ENCODE results near the gene DIP2C. TPM values are rescaled to one million over a fixed set of nuclear protein-coding genes. Genes with fewer than 3 reads are reported as not detected.
"Not testable (repeated sequence)": the region's sequence is repeated elsewhere in the genome, so short reads cannot be mapped to it uniquely, and the experiment has no call there.

The DIP2C gene
- total RNA-seq, 1 donor: 1.7 TPM

DNA sequence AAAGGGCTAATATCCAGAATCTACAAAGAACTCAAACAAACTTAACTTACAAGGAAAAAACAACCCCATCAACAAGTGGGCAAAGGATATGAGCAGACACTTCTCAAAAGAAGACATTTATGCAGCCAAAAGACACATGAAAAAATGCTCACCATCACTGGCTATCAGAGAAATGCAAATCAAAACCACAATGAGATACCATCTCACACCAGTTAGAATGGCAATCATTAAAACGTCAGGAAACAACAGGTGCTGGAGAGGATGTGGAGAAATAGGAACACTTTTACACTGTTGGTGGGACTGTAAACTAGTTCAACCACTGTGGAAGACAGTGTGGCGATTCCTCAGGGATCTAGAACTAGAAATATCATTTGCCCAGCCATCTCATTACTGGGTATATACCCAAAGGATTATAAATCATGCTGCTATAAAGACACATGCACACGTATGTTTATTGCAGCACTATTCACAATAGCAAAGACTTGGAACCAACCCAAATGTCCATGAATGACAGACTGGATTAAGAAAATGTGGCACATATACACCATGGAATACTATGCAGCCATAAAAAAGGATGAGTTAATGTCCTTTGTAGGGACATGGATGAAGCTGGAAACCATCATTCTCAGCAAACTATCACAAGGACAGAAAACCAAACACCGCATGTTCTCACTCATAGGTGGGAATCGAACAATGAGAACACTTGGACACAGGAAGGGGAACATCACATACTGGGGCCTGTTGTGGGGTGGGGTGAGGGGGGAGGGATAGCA lies 423.5 kb downstream of the DIP2C start:
- not testable (repeated sequence) for H3K4me1 ChIP-seq (ENCODE audit: insufficient read depth, low read length); H3K4me3 ChIP-seq (ENCODE audit: low read length); H3K27me3 ChIP-seq (ENCODE audit: insufficient read depth, low read length); H3K9me3 ChIP-seq (ENCODE audit: low read depth, low read length)

DNA sequence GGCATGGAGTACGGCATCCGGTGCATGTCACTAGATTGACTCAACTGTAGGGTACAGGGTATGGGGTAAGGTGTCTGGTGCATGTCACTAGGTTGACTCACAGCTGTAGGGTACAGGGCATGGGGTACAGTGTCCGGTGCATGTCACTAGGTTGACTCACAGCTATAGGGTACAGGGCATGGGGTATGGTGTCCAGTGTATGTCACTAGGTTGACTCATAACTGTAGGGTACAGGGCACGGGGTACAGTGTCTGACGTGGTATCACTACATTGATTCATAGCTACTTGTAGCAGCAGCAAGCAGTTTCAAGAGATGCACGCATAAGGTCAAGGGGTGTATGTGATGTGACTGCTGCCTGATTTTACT lies 424.4 kb downstream of the DIP2C start:
- not testable (repeated sequence) for H3K27me3 ChIP-seq (ENCODE audit: insufficient read depth, low read length); H3K9me3 ChIP-seq (ENCODE audit: low read depth, low read length); H3K4me3 ChIP-seq (ENCODE audit: low read length); H3K4me1 ChIP-seq (ENCODE audit: insufficient read depth, low read length)

DNA sequence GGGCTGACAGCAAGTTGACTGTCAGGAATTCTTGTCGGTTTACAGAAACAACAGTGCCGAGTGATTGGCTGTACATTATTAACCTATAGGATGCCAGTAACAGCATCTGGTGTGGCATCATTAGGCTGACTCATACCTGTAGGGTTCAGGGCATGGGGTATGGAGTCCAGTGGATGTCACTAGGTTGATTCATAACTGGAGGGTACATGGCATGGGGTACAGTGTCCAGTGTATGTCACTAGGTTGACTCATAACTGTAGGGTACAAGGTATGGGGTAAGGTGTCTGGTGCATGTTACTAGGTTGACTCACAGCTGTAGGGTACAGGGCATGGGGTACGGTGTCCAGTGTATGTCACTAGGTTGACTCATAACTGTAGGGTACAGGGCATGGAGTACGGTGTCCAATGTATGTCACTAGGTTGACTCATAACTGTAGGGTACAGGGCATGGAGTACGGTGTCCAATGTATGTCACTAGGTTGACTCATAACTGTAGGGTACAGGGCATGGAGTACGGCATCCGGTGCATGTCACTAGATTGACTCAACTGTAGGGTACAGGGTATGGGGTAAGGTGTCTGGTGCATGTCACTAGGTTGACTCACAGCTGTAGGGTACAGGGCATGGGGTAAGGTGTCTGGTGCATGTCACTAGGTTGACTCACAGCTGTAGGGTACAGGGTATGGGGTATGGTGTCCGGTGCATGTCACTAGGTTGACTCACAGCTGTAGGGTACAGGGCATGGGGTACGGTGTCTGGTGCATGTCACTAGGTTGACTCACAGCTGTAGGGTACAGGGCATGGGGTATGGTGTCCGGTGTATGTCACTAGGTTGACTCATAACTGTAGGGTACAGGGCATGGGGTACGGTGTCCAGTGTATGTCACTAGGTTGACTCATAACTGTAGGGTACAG lies 425.1 kb downstream of the DIP2C start:
- not testable (repeated sequence) for H3K9me3 ChIP-seq (ENCODE audit: low read depth, low read length); H3K4me3 ChIP-seq (ENCODE audit: low read length); H3K27me3 ChIP-seq (ENCODE audit: insufficient read depth, low read length); H3K4me1 ChIP-seq (ENCODE audit: insufficient read depth, low read length)

DNA sequence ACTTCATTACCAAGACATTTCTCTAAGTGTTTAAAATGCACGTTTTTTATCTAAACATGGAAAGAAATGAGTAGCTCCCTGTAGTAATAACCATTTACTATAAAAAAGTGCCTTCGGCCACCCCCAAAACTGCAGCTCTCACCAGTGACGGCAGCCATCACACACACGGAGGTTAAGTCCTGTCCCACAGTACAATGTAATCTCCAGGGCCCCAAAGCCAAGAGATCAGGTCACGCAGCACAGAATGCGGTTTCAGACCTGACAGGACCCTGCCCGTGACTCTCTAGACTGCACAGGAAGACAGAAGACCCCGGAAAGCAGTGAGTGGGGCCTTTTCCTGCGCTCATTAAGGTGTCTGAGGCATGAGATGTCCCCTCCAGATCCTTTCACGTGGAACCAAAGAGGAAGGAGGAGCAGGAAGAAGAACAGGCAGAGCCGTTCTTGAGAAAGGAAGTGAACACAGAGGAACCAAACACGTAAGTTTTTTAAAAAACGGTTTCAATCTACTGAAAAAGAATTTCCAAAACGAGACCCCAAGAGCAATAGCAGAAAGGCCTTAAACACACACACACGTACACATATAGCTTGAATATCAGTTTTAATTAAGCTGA lies 428.5 kb downstream of the DIP2C start:
- H3K9me3 ChIP-seq (ENCODE audit: low read depth, low read length): no peaks in the 10 kb centered on the region
- H3K27me3 ChIP-seq (ENCODE audit: insufficient read depth, low read length): no peaks in the 10 kb centered on the region
- no peak overlapping the region for H3K4me3 ChIP-seq (ENCODE audit: low read length)
- peaks cover 7% of the 10 kb centered on the region for H3K4me1 ChIP-seq (ENCODE audit: insufficient read depth, low read length)

DNA sequence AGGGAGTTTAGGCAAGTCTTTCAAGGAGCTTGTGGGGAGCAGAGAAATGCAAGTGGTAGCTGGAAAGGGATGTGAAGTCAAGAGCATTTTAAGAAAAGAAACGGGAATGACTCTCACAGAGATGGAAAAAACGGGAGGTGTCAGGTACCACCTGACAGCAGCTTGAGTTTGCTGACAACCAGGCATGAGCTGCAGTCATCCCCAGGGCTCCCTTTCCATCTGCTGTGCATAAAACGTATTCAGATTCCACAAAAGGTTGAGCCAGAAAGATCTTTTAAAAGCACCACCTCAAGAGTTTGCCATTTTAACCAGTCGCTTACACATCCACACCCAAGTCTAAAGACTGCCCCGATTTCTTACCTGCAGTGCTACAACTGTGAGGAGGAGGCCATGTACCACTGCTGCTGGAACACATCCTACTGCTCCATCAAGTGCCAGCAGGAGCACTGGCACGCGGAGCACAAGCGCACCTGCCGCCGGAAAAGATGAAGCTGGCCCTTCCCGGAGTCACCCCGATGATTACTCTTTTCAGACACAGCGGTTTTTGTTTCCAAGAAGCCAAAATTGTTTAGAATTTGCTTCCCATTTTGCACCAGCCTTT lies 437.4 kb downstream of the DIP2C start:
- no peaks in the 10 kb centered on the region for H3K9me3 ChIP-seq (ENCODE audit: low read depth, low read length)
- H3K4me1 ChIP-seq (ENCODE audit: insufficient read depth, low read length): no peaks in the 10 kb centered on the region
- no peak overlapping the region for H3K4me3 ChIP-seq (ENCODE audit: low read length)
- no peaks in the 10 kb centered on the region for H3K27me3 ChIP-seq (ENCODE audit: insufficient read depth, low read length)

DNA sequence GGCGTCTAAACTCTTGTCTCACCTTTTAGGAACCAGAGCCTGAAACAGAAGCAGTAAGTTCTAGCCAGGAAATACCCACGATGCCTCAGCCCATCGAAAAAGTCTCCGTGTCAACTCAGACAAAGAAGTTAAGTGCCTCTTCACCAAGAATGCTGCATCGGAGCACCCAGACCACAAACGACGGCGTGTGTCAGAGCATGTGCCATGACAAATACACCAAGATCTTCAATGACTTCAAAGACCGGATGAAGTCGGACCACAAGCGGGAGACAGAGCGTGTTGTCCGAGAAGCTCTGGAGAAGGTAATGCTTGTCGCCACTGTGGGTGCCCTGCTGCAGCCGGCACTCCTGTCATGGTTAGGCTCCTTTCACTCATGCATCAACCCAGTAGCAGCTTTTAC lies 441.2 kb downstream of the DIP2C start:
- Histone ChIP-seq H3K4me1 (ENCODE audit: insufficient read depth, low read length) (no peaks in the 10 kb centered on the region), H3K4me3 (ENCODE audit: low read length) (no peak overlapping the region), H3K9me3 (ENCODE audit: low read depth, low read length) (no peaks in the 10 kb centered on the region), H3K27me3 (ENCODE audit: insufficient read depth, low read length) (no peaks in the 10 kb centered on the region)

DNA sequence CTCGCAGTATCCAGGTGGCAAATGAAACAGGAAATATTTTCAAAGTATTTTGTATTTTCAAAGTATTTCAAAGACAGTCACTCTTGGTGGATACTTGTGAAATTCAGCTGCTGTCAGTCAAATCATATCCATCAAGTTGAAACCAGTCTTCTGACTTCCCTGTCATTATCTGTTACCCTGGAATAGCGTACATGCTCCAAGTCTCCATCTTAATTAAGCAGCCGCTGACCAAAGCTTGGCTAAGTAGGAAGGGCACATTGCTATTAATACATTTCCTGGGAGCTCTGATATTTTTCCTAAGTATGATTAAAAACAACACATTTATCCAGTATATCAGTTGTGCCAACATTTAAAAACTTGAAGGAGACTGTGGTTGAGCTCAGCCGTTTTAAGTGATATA lies 442.0 kb downstream of the DIP2C start:
- Histone ChIP-seq H3K27me3 (ENCODE audit: insufficient read depth, low read length) (no peaks in the 10 kb centered on the region), H3K4me3 (ENCODE audit: low read length) (no peak overlapping the region), H3K4me1 (ENCODE audit: insufficient read depth, low read length) (no peaks in the 10 kb centered on the region), H3K9me3 (ENCODE audit: low read depth, low read length) (no peaks in the 10 kb centered on the region)

DNA sequence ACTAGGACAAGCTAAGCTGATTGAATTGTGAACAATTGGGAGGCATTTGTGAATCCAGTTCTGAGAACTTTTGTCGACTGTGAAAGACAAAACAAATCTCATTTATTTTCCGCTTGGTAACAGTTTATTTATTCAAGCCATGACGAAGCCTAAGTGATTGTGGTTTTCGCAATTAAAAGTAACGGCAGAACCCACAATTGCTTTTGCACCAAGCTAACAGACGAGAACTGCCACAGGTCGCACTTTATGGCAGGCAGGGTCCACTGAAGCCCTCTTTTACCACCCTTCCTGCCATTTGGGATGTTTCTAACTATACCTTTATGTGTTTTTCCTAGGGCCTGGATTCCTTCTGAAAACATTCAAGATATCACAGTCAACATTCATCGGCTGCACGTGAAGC lies 443.0 kb downstream of the DIP2C start:
- Histone ChIP-seq H3K4me1 (ENCODE audit: insufficient read depth, low read length) (no peaks in the 10 kb centered on the region), H3K4me3 (ENCODE audit: low read length) (no peak overlapping the region), H3K27me3 (ENCODE audit: insufficient read depth, low read length) (no peaks in the 10 kb centered on the region), H3K9me3 (ENCODE audit: low read depth, low read length) (no peaks in the 10 kb centered on the region)

DNA sequence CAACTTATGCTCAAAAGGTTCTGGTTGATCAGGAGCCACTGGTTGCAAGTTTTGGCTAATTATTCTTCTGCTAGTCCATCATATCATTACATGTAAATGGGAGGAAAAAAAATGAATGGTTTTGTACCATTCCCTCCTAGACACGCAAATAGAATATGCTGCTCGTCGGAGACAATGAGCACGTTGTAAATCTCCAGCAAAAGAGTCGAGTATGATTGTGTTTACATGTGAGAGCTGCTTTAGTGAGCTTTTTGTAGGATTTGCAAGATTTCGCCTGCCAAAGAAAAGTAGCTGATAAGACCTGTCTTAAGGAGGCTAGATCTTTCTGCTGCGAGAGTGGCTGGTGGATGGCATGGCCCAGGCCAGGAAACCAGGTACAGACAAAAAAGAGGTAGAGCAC lies 445.2 kb downstream of the DIP2C start:
- Histone ChIP-seq H3K4me1 (ENCODE audit: insufficient read depth, low read length) (no peaks in the 10 kb centered on the region), H3K9me3 (ENCODE audit: low read depth, low read length) (no peaks in the 10 kb centered on the region), H3K27me3 (ENCODE audit: insufficient read depth, low read length) (no peaks in the 10 kb centered on the region), H3K4me3 (ENCODE audit: low read length) (no peak overlapping the region)

DNA sequence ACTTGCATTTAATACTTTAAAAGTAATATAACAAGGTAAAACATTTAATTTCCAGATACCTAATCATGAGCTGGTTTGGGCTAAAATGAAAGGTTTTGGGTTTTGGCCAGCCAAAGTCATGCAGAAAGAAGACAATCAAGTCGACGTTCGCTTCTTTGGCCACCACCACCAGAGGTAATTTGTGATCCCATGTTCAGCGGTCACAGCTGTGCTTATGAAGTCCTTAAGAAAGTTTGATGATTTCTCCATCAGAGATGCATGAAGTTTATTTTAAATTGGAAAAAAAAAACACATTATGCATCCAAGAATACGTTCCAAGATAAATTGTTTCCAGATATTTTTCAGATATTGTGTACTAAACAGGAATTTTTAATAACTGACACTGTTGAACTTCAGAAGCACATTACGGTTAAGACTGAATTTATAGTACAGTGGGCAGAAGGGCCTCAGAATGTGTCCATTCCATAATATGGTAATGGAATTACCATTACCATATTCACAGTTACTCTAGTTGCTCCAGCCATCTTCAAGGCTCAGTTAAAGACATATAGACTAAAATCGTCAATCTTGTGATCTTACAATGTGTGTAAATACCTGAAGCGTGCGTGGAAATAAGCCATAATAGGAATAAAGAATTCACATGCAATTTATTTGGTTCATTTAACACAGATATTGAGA lies 447.4 kb downstream of the DIP2C start:
- Histone ChIP-seq H3K27me3 (ENCODE audit: insufficient read depth, low read length) (no peaks in the 10 kb centered on the region), H3K4me1 (ENCODE audit: insufficient read depth, low read length) (no peaks in the 10 kb centered on the region), H3K9me3 (ENCODE audit: low read depth, low read length) (no peaks in the 10 kb centered on the region), H3K4me3 (ENCODE audit: low read length) (no peak overlapping the region)

DNA sequence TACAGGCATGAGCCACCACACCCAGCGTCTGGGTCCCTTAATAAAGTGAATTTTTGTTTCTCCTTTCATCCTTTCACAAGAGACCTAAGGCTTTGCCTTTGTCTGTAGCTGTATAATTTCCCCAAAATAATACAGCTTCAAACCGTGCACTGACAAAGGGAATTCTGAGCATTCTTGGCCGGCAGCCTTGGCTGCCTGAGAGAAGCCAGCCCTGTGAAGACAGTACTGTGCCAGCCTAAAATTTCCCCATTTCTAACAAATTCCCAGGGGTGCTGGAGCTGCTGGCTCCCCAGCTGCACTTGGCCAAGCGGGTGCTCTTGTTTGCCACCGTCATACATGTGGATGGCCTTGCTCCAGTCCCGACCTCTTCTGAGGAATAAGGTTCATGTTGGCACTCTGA lies 448.0 kb downstream of the DIP2C start:
- no peaks in the 10 kb centered on the region for H3K4me1 ChIP-seq (ENCODE audit: insufficient read depth, low read length)
- no peaks in the 10 kb centered on the region for H3K9me3 ChIP-seq (ENCODE audit: low read depth, low read length)
- H3K27me3 ChIP-seq (ENCODE audit: insufficient read depth, low read length): no peaks in the 10 kb centered on the region
- H3K4me3 ChIP-seq (ENCODE audit: low read length): no peak overlapping the region

DNA sequence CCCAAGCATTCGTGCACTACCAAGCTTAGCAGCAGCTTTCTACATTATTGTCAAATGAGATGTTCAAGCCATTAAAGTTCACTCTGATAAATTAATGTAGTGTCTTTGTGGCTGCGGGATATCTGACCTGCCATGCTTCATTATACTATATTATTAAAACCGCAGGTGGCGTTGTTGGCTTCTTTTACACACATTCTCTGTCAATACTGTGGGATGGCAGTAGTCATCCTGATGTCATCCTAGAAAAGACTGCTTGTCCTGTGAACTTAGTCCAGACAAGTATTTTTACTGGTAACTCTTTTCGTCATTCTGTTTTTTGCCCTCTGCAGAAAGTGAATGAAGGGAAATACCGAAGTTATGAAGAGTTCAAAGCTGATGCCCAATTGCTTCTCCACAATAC lies 450.4 kb downstream of the DIP2C start:
- H3K9me3 ChIP-seq (ENCODE audit: low read depth, low read length): no peaks in the 10 kb centered on the region
- no peak overlapping the region for H3K4me3 ChIP-seq (ENCODE audit: low read length)
- no peaks in the 10 kb centered on the region for H3K27me3 ChIP-seq (ENCODE audit: insufficient read depth, low read length)
- H3K4me1 ChIP-seq (ENCODE audit: insufficient read depth, low read length): no peaks in the 10 kb centered on the region

DNA sequence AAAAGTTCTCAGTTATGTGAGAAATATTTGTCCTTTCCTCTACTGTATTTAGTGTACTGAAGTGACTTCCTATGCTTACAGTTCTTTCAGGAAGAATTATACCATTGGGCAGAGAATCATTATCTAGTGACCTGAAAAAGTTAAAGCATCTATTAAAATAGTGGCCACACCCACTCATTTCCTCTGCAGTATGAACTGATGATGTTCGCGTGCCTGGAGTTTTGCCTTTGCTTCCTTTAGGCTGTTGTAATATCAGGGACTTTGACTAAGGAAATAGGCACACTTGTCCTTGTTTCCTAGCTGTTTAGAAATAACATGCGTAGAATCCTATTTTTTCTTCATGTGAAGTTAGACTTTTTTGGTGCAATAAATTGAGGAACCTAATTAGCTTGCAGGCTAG lies 453.6 kb downstream of the DIP2C start:
- H3K9me3 ChIP-seq (ENCODE audit: low read depth, low read length): no peaks in the 10 kb centered on the region
- no peaks in the 10 kb centered on the region for H3K4me1 ChIP-seq (ENCODE audit: insufficient read depth, low read length)
- no peaks in the 10 kb centered on the region for H3K27me3 ChIP-seq (ENCODE audit: insufficient read depth, low read length)
- no peak overlapping the region for H3K4me3 ChIP-seq (ENCODE audit: low read length)

DNA sequence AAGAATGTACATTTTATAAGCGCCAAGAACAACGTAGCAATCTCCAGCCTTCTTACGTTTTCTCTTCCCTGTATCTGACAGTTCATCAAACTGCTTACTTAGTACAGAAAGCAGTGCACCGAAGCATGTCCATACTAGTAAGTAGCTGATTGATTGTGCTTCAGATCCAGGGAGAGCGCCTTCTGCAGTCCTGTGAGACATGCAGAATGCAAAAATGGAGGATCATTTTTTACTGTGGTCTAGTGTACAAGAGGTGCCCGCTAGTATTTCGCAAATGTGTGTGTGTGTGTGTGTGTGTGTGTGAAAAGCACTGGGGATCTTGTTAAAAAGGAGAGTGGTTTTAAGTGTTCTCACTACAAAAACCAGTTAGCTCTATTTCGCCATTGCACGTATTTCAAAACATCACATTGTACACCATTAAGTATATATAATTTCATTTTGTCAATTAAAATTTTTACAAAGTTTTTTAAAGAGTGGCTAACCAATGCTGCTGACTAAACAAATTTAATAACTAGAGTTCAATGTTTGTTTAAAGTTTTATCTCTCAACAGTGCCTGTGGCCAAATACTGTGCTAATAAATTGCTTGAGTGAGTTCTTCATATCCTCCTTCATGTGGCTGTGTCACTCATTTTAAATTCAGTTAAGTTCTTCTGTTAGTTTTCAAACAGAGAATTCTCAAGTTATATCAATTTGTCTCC lies 454.6 kb downstream of the DIP2C start:
- no peak overlapping the region for H3K4me3 ChIP-seq (ENCODE audit: low read length)
- no peaks in the 10 kb centered on the region for H3K9me3 ChIP-seq (ENCODE audit: low read depth, low read length)
- H3K27me3 ChIP-seq (ENCODE audit: insufficient read depth, low read length): no peaks in the 10 kb centered on the region
- H3K4me1 ChIP-seq (ENCODE audit: insufficient read depth, low read length): no peaks in the 10 kb centered on the region
